Brain pericyte (primary cell): Measurements from ENCODE around the gene NKAIN4.

ENCODE experiments used
- DNase-seq: peaks from one replicate; pipeline ENCODE4 v3.0.0-alpha.2; 2012; ENCODE audit warnings: low read depth, low spot score

The NKAIN4 gene

GRCh38 chr20:63274381-63275228, 20.3 kb upstream of the NKAIN4 start:
- DNase-seq = no peak

DNA sequence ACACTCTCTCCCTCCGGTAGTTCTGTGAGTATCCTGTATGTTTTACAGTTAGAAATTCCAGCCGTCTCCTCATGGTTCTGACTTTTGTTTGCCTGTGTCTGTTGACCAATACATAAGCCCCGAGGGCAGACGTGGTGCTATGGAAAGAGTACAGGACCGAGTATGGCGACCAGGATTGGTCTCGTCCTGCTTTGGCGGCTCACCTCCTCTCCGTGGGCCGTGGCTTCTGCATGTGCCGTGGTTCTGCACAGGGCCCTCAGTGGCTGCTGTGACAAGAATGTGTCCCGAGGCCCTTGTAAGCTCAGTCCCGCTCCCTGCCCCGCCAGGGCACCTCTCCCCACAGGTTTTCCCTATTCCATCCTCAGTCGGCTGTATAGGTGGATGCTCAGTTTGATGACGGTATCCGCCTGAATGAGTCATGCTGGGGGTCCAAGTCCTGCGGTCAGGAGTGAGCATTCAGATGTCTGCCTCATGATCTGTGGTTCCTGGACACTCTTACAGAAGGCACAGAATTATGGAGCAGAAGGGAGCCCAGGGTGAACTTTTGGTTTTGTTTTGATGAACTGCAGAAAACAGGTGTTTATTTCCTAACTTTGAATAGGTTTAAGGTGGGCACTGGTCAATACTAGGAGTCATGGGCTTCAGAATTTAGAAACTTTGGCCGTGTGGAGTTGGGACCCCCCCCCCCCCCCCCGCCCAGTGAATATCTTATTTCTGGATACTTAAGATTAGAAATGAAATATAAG, 19.5 kb upstream of the NKAIN4 start:
- DNase-seq = no peak

GRCh38 chr20:63273059-63273579, 18.9 kb upstream of the NKAIN4 start:
- DNase-seq = no peak

DNA sequence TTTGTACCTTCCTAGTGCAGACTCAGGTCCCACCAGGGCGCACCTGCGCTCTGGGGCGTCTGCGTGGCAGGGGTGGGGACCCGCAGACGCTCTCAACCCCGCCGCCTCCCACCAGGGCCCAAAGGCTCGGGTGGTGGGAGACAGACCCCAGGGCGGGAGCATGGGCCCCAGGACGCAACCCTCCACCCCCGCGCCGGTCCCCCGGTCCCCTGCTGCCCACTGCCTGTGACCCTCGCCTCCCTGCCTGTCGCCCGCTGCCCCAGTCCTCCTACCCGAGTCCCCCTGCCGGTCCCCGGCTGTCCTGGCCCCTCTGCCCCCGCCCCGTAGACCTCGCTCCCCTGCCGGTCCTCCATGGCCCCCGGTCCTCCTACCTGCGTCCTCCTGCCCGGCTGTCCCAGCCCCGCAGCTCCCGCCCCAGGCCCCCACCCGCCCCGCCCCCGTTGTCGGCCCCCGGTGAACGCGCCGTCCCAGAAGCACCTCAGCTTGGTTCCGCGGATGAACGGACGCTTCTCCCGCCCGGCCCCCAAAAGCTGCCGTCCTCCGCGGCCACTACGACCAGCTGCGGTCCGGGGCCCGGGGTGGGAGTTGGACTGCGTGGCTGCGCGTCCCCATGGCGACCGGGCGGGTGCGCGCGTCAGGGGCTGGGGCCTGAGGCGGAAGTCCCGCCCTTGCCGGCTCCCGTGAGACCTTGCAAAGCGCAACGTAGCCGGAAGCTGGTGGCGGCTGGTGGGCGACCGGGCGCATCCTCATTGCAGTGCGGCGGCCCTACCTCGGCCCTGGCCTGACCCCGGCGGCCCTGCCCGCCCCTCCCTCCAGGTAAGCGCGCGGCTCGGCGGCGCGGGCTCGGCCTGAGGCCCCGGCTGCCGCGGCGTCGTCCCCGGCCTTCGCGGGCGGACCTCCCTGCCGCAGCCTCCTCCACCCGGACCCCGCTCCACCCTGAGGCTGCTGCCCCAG, 18.1 kb upstream of the NKAIN4 start, which contains the start of gene ARFGAP1:
Gene ARFGAP1, plus strand, starts transcription at position 709 of the 954 bp plus-strand sequence. CDS start 2,768 bp downstream, outside the sequence.
- peak; percentile 30 for DNase-seq

DNA sequence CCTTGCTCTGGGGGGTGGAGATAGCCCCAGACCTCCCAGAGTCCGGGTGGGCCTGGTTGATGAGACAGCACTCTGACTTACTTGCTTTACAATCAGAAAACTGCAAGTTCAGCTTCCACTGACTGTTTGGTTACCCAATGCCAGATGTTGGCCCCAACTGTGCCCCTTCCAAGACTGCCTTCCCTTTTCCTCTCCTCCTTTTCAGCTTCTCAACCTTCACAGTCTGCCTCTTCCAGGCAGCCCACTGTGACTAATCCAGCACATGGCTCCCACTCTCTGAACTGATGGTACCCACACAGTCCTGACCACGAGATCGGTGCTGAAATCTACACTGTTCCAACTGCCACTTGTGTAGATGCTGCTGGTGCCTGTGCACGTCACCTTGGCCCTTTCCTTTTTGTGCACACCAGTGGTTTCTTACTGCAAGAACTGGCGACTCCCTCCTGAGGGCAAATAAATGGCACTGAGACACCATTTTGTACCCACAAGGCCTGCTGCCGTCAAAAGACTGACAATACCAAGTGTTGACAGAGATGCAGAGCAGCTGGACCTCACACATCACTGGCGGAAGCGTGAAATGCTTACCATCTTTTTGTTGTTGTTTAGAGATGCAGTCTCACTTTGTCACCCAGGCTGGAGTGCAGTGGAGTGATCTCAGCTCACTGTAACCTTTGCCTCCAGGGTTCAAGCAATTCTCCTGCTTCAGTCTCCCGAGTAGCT, 16.5 kb upstream of the NKAIN4 start:
- no peak for DNase-seq

DNA sequence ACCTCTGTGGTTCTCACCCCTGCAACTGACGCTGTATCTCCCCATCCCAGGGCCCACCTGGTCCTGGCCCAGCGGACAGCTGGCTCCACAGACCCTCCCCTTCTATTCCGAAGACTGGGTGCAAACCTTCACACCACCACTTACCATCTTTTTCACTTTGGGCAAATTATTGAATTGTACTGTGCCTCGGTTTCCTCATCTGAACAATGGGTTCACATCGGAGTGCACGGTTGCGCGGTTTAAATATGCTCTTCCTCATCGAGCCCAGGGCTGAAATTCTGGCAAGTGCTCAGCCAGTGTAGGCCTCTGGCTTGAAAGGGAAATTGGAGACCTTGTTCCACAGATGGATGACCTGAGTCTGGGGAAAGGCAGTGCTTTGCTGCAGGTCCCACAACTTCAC, 15.5 kb upstream of the NKAIN4 start:
- no peak for DNase-seq

GRCh38 chr20:63268671-63269439, 14.6 kb upstream of the NKAIN4 start:
- no peak for DNase-seq

DNA sequence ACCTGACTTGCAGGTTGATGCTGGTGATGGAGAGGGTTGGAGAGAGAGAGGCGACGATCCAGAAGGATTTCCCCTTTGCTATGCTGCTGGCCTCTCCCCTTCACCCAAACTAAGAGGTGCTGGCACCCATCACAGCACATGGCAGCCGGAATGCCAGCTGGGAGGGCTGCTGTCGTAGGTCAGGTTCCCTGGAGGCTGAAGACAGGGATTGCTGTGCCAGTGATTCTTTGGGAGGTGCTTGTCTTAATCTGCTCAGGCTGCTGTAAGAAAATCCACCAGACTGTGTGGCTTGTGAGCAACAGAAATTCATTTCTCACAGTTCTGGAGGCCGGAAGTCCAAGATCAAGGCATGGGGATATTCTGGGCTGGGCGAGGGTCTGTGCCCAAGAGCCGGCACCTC, 14.0 kb upstream of the NKAIN4 start:
- no peak for DNase-seq

GRCh38 chr20:63267691-63268090, 13.4 kb upstream of the NKAIN4 start:
- no peak for DNase-seq

GRCh38 chr20:63265891-63266515, 11.7 kb upstream of the NKAIN4 start:
- no peak for DNase-seq

DNA sequence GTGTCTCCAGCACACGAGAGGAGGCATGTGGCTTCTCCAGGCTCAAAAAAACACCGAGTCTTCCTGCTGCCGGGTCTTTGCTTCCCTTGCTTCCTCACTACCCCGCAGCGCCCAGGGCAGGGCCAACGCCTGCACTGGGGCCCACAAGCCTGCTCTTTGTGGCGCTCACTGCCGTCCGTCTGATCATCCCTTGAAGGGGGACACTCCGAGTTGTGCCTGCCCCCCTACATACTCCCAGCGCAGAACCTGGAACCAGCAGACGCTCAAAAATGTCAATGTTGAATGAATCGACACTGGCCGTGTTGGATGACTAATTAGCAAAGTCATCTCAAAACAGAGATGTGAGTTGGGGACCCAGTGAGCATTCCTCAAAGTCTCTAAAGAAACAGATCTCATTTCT, 10.3 kb upstream of the NKAIN4 start:
- no peak for DNase-seq

DNA sequence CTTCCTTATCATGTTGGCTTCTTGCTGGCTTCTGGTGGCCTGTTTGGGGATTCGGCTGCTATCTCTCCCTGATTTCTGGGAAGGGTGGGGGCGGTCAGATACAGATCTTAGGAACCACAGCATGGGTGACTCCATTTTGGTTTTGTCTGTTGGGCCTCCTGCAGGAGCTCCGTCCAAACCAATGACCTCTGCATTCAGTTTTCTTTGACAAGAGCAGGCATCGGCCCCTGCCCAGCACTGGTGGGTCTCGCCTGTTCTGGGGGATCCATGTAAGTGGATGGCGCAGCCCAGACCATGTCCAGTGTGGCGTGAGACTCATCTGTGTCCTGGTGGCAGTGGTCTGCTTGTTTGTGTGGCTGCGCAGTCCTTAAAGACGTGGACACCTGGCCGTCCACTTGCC, 9.7 kb upstream of the NKAIN4 start:
- DNase-seq = no peak

DNA sequence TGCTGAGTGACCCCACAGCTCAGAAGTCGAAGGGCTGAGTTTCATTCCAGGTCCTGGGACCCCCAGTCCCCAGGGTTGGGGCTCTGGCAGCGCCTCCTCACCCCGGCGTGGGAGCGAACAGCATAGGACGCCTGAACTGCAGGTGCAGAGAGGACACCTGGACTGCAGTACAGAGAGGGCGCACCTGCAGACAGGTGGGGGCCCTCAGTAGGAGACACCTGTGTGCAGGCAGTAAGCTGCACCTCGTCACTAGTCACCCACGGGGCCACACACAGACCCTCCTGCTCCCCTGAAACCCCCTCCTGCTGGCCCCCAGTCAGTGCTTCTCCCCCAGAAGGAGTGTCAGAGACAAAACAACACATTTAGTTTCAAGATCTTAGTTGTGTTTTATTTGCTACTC, 8.6 kb upstream of the NKAIN4 start:
- no peak for DNase-seq

DNA sequence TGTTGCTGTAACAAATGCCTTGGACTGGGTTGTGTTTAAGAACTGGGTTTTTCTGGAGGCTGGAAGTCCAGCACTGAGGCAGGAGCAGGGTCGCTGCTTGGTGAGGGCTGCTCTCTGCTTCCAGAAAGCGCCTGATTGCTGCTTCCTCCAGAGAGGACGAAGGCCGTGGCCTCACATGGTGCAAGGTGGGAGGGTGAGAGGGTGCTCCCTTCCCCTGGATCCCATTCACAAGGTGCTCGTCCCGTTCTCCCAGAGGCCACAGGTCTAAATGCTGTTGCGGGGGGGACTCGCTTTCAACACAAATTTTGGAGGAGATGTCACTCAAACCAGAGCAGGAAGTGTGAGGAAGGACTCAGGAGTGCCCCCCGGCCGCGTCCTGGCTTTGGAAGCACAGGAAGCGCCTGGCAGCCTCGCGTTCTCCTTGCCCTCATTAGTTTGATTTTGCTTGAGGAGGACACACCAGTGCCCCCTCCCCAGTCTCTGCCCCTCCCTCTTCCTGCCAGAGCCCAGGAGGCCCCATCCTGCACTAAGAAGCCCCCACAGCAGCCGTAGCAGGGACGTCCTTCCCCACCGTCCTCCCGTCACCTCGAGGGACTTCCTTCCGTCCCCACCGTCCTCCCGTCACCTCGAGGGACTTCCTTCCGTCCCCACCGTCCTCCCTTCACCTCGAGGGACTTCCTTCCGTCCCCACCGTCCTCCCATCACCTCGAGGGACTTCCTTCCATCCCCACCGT, 7.7 kb upstream of the NKAIN4 start:
- no peak for DNase-seq

DNA sequence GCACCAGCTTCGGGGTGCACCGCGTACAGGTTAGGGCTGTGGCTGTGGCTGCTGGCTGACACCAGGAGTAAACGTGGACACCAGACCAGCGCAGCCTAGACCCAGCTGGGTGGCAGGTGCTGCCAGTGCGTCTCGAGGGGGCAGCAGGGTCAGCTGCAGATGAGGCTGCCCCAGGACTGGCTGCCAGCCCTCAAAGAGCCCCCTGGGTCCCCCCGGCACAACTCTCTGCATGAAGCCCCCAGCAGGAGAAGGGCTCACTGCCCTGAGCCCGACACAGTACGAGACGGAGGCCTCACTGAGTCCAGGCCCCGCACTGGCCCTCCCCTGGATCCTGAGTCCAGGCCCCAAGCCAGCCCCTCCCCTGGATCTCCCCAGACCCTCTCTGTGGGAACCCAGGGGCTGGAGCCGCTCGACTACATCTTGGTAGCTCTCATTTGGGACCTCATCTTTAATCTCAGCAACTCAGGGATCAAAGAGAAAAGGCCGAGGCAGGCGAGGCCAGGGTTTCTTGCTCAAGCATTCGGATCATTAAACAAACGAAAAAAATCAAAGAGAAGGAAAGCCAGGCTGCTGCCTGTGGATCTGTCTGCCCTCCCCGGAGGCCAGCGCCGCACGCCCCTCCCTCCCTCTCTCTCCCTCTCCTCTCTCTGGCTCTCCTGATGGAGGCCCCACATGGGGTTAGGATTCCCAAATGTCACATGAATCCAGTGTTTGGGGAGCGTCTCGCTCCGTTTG, 7.0 kb upstream of the NKAIN4 start:
- DNase-seq = no peak

- DNase-seq = no peak
Observed at GRCh38 chr20:63260521-63260920, 6.3 kb upstream of the NKAIN4 start.

GRCh38 chr20:63259734-63260460, 5.6 kb upstream of the NKAIN4 start:
- DNase-seq = no peak

GRCh38 chr20:63258781-63259180, 4.5 kb upstream of the NKAIN4 start:
- DNase-seq = no peak
